Activated CD4-positive, CD25-positive, alpha-beta regulatory T cell treated with anti-CD3 and anti-CD28 coated beads, Interleukin-2, amount 50 U/mL, for 24 hours (primary cell): Measurements from ENCODE around the gene FOXJ2.
"Not testable (repeated sequence)": the region's sequence is repeated elsewhere in the genome, so short reads cannot be mapped to it uniquely, and the experiment has no call there.

Source experiments
- ATAC-seq, 2 donors: fragments of 150-1000 bp; cut with Tn5 transposase; one replicate each; pipeline ENCODE4 v1.10.0; 2021; ENCODE audit warnings: mild to moderate bottlenecking in 1 of 2, moderate library complexity in 1 of 2

Gene FOXJ2

DNA sequence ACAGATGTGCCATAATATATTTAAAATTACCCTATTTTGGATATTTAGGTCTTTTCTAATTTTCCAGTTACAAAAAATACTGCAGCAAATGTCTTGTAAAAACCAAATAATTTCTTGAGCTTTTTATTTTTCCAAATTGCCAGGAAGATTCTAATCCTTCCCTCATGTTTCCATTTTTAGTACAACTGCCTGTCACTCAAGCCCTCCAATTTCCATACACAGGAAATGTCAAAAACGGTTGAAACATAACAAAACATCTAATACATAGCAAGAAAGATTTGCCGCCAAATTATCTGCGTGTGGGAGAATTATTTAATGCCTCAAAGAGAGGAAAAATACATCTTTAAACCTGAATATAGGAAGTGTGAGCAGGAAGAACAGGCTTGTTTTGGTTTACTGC is 2.3 kb upstream of the FOXJ2 start:
- ATAC-seq: no peak

DNA sequence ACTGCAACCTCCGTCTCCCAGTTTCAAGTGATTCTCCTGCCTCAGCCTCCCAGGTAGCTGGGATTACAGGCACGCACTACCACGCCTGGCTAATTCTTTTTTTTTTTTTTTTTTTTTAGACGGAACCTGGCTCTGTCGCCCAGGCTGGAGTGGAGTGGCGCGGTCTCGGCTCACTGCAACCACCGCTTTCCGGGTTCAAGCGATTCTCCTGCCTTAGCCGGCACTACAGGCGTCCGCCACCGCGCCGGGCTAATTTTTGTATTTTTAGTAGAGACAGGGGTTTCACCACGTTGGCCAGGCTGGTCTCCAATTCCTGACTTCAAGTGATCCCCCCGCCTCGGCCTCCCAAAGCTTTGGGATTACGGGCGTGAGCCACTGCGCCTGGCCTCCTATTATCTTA is 1.5 kb upstream of the FOXJ2 start:
- ATAC-seq: not testable (repeated sequence)

DNA sequence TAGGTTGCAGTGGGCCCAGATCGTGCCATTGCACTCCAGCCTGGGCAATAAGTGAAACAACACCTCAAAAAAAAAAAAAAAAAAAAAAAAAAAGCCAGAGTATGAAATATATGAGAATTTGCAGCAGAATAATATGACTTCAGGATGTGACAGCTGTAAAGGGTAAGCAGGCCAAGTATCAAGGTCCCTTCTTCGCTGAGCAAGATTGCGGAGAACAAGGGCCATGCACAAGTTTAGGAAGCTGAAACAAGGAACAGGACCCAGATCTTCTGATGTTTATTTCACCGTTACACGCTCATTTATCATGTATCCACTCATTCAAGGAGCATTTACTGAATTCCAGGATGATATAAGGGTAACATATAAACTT is 659 bp upstream of the FOXJ2 start:
- no peak for ATAC-seq

DNA sequence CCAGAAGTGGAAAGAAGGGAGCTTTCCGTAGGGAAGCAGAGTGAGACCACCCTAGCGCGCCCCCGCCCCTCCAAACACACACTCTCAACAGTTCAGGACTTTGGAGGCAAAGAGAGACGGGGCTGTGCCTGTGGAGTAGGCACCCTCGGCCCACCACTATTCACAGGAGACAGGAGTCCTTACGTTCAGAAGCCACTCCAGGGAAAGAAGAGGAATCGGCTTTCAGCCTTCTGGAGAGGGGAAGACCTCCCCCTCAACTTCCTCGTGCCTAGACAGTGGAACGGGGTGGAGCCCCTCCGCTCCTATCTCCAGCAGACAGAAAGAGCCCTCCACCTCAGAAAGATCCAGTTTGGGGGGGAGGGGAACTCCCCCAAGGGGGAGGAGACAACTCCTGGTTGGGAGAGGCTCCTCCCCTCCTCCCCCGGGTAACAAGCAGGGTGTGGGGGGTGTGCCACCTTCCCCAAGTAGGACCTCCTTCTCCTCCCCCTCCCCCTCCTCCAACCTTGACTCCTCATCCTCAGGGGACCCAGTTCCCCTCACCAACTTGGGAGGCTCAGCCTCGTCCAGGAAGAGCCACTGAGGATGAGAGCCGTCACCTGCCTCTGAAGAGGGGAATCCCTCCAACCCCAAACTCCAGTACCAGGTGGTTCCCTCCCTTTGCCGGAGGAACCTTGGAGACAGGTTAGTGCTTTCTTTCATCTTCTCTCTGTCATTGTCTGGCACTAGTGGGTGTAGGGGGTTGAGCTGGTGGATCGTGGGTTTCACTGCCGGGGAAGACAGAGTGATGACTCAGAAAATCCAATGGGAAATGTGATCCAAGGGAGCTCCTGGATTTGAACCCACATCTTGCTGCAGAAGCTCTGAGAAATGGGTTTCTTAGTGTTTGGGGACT is 883 bp downstream of the FOXJ2 start:
- peak in 1 of 2 donors; percentile 9 for ATAC-seq

DNA sequence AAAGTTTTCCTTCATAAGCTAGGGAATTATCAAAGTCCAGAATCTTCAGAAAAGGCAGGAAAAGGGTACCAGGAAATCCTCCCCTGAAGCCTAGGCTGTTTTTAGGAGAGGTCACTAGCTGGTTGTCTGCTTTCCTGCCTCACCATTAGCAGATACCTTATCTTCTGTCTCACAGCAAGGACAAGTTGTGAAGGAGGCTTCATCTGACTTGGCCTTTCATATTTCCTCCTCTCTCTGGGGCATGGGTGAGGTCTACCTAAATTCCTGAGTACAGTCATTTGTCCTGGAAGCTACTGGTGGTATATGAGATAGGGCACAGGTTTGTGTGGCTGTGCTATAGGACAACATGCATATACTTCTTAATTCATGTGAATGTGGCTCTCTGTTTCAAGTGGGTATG is 2.3 kb downstream of the FOXJ2 start:
- ATAC-seq: no peak

DNA sequence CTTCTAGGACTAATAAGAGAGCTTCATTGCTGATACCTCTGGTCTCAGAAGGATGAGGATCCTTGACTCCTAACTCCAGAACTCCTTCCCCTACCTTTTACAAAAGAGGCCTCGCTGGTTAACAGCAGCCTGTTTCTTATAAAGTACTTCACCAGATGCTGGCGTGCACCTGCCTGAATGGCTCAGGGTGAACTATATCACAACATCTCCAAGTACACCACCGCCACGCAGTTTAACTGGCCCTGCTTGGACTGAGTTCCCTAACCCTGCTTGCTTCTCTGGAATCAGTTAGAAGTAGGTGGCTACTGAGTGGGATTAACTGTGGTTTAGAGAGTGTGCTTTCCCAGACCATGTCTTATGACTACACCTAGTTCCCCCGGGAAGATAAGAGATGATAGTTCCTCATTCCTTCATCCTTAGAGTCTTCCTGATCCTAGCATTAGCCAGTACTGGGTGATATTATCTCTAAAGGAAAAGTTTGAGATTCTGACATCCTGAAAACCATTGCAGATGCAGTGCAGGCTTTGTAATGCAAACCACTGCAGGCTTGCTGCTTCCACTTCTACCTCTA is 3.0 kb downstream of the FOXJ2 start:
- no peak for ATAC-seq

DNA sequence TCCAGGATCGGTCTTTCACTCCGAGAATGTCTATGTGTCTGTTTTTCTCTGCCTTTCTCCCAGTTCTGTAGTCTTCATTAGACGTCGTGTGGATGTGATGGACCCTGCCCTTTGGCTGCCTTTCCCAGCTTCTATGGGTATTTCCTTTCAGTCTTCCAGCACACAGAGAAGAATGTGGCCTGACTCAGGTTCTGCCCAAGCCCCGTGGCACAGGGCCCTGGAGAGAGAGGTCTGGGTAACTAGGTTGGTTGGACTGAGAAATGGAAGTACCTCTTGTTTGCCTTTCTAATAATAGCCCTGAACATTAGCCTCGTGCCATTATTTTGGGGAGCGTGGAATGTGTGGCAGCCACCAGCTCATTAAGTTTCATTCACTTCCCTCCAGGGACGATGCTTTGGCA is 3.8 kb downstream of the FOXJ2 start:
- ATAC-seq: no peak

DNA sequence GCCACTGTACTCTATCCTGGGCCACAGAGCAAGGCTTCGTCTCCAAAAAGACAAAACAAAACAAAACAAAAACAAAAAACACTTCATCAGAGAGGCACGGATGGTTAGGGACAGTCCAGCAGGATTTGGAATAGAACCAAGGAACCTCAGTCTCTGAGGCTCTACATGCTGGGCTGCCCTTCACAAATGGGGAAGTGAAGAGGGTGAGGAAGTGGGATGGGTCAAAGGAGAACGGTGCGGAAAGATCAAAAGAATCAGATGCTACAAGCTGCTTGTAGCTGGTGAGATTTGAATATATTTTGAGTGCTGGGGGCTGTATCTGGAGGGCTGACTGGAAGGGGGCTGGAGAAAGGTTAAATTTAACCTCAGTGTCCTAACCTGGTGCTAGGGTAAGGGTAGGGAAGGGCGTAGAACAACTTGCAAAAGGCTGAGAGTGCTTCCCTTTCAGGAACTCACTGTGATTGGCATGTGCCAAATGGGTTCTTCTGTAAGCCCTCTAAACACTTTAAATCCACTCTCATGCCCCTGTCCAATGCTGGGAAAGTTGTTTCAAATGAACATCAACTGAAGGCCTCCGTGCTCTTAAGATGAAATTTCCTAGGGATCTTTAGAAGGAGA is 4.6 kb downstream of the FOXJ2 start:
- no peak for ATAC-seq

DNA sequence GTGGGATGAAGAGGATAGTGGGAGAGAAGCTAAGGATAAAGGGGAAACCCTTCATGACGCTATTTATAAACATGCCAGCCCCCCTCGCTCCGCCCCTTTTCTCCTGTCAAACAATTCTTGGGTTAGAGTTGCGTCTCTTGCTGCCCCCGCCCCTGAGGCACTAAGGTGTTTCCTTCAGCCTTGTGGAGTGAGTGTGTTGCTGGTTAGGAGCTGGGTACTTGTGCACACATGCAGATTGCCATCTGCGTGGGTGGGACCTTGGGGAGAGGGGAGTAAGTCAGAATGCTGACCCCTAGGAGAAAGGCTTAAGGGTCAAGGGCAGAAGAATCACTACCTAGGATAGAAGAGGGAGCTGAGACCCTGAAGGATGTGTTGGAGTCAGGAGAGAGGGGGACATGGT is 5.4 kb downstream of the FOXJ2 start:
- no peak for ATAC-seq

DNA sequence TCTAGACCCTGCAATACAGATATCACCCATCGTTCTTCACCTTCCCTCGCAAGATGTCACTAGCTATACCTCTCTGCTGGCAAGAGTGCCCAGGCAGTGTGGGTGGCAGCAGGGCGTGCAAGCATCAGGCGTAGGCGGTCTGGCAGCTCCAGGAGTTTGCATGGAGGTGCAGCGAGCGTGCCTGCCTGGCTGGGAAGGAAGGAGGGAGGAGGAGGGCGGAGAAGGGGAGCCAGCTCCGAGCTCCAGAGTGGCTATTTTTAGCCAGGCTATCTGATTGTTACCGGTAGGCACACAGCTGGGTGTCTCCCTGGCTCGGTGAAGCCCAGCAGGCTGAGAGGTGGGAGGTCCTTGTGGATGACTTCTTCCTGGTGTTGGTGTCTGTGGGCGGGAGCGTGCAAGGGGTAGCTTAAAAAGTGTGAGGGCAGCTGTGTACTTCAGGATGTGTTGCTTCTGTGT is 6.2 kb downstream of the FOXJ2 start:
- peak; percentile 52 for ATAC-seq

DNA sequence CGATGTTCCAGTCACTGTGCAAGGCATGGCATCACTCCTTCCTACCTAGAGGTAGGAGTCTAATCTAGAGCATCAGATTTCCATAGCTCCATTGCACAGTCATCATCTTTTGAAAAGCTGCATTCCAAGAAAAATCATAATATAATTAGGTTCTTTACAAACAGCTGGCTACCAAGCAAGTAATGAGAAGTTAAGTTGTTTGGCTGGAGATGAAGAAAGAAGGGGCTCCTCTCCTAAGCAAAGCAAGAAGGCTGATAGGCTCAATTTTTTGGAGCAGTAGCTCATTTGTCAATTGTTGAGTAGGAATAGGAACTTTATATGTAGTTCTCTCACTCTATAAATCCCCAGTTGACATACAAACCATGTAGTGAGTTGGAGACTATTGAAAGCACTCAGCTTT is 8.3 kb downstream of the FOXJ2 start:
- ATAC-seq: no peak

DNA sequence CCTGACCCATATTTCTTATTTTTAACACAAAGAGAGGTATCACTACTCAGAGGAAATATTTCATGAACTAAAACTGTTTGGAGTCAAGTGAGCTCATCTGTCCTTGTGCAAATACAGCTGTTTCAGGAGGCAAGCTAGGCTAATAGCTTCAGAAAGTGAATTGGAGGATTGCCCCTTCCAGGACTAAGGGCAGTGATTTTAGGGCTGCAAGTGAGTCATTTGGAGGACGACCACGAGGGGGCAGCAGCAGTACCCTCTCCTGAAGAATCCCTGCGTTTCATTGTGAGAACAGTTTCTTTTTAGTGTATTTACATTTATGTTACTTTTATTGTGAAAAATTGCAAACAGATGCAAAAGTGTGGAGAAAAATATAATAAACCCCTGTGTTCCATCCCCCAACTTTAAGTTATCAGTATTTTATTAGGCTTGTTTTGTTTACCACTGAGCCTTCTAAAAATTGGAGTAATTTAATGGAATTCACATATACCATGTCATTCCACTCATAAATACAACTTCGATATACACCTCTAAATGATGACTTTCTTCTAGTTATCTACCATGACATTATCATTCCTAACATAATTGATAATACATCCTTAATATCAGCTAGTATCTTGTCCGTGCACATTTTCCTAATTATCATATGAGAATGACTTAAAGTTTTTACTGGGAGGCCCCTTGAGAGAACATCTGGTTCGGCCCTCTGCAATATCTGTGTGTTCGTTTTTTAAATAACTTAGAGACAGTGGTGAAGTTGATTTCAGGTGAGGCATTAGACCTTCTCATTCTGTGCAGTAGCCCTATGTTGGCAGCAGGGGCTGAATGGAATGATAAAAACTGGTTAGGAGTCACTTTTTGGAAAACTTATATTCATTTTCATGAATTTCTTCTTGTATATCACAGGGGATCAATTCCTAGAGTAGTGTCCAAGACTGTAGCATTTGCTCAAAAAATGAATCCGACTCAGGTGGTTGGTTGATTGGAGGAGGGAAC is 13.7 kb downstream of the FOXJ2 start:
- peak; percentile 58 to 70 for ATAC-seq

DNA sequence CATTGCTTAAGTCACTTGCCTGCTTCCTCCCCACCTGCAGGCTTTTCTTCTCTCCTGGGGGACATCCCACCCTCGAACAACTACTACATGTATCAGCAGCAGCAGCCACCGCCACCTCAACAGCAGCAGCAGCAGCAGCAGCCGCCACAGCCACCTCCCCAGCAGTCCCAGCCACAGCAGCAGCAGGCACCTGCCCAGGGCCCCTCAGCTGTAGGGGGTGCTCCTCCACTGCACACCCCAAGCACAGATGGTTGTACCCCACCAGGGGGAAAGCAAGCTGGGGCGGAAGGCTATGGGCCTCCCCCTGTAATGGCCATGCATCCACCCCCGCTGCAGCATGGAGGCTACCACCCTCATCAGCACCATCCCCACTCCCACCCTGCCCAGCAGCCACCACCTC is 15.3 kb downstream of the FOXJ2 start:
- no peak for ATAC-seq

DNA sequence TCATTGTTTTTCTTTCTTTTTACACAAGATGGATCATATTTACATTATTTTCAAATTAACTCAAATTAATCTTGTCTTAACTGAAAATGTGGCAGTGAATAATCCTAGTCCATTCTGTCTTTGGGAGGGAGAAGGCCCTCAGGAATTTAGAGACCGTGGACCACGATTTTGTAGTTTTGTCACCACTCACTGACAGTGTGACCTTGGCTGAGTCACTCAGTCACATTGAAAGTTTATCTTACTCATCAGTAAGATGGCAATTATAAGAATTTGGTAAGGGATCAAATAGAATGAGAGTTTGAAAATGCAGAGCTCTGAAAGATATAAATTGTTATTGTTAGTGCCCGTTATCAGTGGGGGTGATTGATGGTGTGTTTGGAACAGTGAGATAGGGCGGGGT is 16.4 kb downstream of the FOXJ2 start:
- ATAC-seq: peak; percentile 44 to 51

DNA sequence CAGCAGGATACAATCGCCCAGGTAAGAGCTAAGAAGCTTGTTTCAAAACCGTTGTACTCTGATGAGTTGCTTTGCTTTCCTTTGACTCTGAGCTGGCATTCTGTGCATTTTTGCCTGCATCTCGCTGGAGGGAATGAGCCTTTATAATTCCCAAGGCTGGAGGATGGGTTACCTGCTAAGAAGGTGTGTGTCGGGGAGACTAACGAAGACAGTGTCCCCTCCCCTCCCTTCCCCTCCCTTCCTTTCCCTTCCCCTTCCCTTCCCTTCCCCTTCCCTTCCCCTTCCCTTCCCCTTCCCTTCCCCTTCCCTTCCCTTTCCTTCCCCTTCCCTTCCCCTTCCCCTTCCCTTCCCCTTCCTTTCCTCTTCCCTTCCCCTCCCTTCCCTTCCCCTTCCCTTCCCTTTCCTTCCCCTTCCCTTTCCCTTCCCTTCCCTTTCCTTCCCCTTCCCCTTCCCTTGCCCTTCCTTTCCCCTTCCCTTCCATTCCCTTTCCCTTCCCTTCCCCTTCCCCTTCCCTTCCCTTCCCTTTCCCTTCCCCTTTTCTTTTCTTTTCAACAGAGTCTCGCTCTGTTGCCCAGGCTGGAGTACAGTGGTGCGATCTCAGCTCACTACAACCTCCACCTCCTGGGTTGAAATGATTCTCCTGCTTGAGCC is 18.2 kb downstream of the FOXJ2 start:
- ATAC-seq: no peak

DNA sequence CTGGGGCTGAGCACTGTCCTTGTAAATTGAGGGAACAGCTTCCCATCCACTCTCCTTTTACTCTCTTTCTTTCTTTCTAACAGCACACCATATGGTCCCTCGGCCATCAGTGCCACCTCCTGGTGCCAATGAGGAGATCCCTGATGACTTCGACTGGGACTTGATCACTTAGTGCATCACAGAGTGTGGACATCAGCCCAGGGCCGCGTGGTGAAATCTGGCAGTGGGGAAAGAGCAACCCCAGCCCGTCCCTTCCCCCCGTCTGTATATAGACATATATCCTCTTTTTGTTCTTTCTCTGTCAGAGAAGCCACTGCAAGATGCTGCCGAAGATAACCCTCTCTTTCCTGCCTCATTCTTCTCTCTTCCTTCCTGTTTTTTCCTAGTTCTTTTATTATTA is 20.2 kb downstream of the FOXJ2 start:
- no peak for ATAC-seq

DNA sequence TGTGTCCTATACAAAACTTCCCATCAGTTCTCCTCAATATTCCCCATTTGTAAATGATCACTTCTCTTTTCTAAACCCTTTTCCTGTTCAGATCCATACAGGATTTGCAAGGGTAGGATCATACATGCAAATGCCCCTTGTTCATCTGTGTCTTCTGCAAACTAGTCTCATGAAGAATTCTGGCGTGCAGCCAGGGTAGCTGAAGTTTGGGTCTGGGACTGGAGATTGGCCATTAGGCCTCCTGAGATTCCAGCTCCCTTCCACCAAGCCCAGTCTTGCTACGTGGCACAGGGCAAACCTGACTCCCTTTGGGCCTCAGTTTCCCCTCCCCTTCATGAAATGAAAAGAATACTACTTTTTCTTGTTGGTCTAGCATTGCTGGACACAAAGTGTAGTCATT is 22.3 kb downstream of the FOXJ2 start:
- no peak for ATAC-seq

DNA sequence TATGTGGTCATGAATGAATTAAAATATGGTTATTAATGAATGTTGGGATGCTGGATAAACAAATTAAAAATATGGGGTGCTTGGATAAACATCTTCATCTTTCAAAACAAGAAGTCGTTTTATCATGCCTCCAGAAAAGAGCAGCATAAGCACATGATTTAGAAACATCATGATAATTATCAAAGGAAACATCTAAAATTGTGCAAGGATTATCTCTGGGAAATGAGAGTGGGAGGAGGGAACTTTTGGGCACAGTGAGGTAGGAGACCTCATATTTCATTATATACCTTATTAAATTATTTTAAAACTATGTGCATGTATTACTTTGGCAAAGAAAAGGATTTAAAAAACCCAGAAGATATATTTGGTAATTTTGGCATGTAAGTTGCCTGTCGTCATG is 24.8 kb downstream of the FOXJ2 start:
- no peak for ATAC-seq

DNA sequence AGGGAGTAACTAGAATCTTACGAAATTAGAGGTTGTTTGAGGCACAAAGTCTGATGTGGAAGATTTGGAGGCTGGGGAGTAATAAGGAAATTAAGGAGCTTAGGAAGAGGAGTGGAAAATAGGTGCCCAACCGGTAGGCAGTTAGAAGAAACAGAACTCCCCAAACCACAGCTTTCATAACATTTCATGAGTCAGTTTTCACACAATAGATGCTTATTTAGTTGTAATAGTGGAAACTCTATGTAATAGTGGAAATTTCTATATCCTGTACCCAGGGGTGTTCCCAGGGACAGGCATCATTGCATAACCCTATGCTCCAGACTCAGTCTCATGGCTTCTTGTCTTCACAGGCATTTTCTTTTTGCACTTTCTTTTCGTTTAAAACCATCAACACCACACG is 25.3 kb downstream of the FOXJ2 start:
- ATAC-seq: no peak

DNA sequence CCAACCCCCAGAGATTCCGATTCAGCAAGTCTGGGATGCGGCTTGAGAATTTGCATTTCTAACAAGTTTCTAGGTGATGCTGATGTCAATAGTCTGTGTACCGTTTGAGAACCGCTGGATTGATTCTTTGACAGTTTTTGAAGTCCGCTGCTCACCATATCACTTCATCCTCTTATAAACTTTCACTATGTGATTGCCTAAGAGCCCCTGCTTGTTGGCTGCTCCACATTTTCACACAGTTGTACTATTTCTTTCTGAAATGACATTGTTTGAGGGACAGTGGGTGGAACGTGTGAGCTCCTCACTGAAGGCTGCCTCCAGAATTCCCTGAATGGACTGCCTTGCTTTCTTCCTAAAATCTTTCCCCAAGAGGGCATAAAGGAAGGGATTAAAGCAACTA is 26.0 kb downstream of the FOXJ2 start:
- no peak for ATAC-seq

DNA sequence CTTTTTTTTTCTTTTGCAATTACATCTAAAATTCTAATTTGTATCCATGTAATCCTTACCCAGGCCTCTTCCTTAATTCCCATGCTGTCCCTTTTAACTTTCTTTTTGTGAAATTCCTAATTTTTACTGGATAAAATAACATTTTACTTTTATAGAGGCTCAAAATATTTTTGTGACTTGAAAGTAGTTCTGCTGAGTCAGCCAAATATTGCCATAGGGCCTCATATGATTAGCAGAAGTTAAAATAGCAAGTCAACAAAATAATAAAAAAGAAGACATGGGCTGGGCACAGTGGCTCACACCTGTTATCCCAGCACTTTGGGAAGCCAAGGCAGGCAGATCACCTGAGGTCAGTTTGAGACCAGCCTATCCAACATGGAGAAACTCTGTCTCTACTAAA is 31.6 kb downstream of the FOXJ2 start:
- no peak for ATAC-seq

DNA sequence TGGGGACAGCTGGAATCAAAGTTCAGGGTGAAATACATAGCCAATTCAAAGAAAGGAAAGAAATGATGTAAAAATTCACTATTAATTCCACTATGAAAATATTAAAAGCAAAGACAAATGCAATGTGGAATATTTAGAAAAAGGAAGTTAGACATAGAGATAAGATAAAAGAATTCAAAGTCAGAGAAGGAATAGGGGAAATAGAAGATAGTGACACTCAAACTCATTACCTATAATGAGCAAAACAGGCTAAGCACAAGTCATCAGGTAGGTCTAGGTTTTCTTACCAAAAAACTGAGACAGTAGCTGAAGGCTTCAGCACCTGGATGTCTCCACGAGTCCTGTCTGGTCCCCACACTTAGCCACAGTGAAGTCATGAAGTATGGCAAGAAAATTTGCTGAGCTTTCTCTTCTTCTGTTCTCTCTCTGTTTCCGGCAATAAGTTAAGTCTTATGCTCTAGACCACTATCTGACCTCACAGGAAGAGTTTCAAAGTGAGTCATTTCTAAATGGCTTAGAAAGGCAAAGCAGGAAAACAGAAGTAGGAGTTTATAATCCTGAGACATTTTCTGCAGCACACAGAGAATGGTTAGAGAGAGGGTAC is 33.6 kb downstream of the FOXJ2 start, which contains the start of gene C3AR1:
TSS of gene C3AR1 (minus strand) at position 369 of the 604 bp plus-strand sequence. CDS start 6,174 bp downstream, outside the sequence.
- ATAC-seq: peak; percentile 97 to 99
